ENCODE results near the gene GLYR1.
"Not testable (repeated sequence)": the region's sequence is repeated elsewhere in the genome, so short reads cannot be mapped to it uniquely, and the experiment has no call there.

The GLYR1 gene

GRCh38 chr16:4787627-4788482, 59.2 kb downstream of the GLYR1 start, which contains the start of gene SEPTIN12:
TSS of gene SEPTIN12 (minus strand) at chr16:4788345. CDS start at chr16:4787645, 700 bp downstream.
- DNase-seq (ENCODE audit: low read depth), result no peak

- no peak for DNase-seq (ENCODE audit: low read depth)
These were observed 60.0 kb downstream of the GLYR1 start for GRCh38 chr16:4787068-4787467.

GRCh38 chr16:4785758-4786433, 61.2 kb downstream of the GLYR1 start:
- DNase-seq (ENCODE audit: low read depth), result no peak

- not testable (repeated sequence) for DNase-seq (ENCODE audit: low read depth)
These were observed 62.6 kb downstream of the GLYR1 start for GRCh38 chr16:4784444-4784987.

- no peak for DNase-seq (ENCODE audit: low read depth)
These were observed 63.1 kb downstream of the GLYR1 start for GRCh38 chr16:4783951-4784336.

- no peak for DNase-seq (ENCODE audit: low read depth)
These were observed 63.7 kb downstream of the GLYR1 start for GRCh38 chr16:4783251-4783950.

- DNase-seq (ENCODE audit: low read depth), result no peak
These were observed 66.9 kb downstream of the GLYR1 start for GRCh38 chr16:4780235-4780634.

- no peak for DNase-seq (ENCODE audit: low read depth)
These were observed 69.1 kb downstream of the GLYR1 start for GRCh38 chr16:4778050-4778392.

- DNase-seq (ENCODE audit: low read depth), result no peak
These were observed 69.6 kb downstream of the GLYR1 start for GRCh38 chr16:4777339-4778049.

GRCh38 chr16:4776141-4776705, 70.9 kb downstream of the GLYR1 start:
- DNase-seq (ENCODE audit: low read depth), result no peak

GRCh38 chr16:4775005-4775404, 72.1 kb downstream of the GLYR1 start:
- DNase-seq (ENCODE audit: low read depth), result no peak

- DNase-seq (ENCODE audit: low read depth), result no peak
These were observed 74.7 kb downstream of the GLYR1 start for GRCh38 chr16:4772351-4772750.

GRCh38 chr16:4771646-4772045, 75.4 kb downstream of the GLYR1 start:
- DNase-seq (ENCODE audit: low read depth), result no peak

GRCh38 chr16:4769306-4769638, 77.8 kb downstream of the GLYR1 start:
- no peak for DNase-seq (ENCODE audit: low read depth)

- DNase-seq (ENCODE audit: low read depth), result peak; percentile 90
These were observed 78.4 kb downstream of the GLYR1 start for GRCh38 chr16:4768549-4769305.

GRCh38 chr16:4767872-4768548, 79.1 kb downstream of the GLYR1 start:
- DNase-seq (ENCODE audit: low read depth), result no peak

GRCh38 chr16:4766875-4767628, 80.0 kb downstream of the GLYR1 start, which contains the start of gene ZNF500:
TSS of gene ZNF500 (minus strand) at chr16:4767162. CDS start at chr16:4765978, 1,184 bp downstream.
- peak; percentile 98 for DNase-seq (ENCODE audit: low read depth)

GRCh38 chr16:4765511-4766474, 81.3 kb downstream of the GLYR1 start:
- DNase-seq (ENCODE audit: low read depth), result no peak
